Measurements from ENCODE around the gene DHRSX.
"Not testable (repeated sequence)": the region's sequence is repeated elsewhere in the genome, so short reads cannot be mapped to it uniquely, and the experiment has no call there.

The DHRSX gene

DNA sequence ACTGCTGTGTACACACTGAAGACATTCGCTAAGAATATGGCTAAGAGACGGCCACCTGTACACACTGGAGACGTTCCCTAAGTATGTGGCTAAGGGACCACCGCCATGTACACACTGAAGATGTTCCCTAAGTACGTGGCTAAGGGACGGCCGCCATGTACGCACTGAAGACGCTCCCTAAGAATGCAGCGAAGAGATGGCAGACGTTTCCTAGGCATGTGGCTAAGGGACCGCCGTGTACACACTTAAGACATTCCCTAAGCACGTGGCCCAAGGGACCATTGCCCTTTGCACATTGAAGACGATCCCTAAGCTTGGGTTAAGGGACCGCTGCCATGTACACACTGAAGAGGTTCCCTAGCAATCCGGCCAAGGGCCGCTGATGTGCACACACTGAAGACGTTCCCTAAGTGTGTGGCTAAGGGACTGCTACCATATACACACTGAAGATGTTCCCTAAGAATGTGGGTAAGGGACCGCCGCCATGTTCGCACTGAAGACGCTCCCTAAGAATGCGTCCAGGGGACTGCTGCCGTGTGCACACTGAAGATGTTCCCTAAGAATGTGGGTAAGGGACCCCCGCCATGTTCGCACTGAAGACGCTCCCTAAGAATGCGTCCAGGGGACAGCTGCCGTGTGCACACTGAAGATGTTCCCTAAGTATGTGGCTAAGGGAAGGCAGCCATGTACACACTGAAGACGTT is 36.7 kb downstream of the DHRSX start:
- peaks cover 8% of the 10 kb centered on the region; the same call in 1 of the 2 replicates for H3K36me3 ChIP-seq (ENCODE audit: control insufficient read depth, insufficient read depth, low read length)
- H3K27me3 ChIP-seq (ENCODE audit: control insufficient read depth, insufficient read depth, low read length), result no peaks in the 10 kb centered on the region
- peaks cover 2% of the 10 kb centered on the region; the same call in 1 of the 2 replicates for H3K4me1 ChIP-seq (ENCODE audit: control insufficient read depth, insufficient read depth, low read length)
- H3K4me3 ChIP-seq (ENCODE audit: low read length), result no peak overlapping the region
- no peaks in the 10 kb centered on the region for H3K9me3 ChIP-seq (ENCODE audit: control insufficient read depth, insufficient read depth, low read length)
- WGBS (ENCODE audit: insufficient coverage, insufficient read length), result no CpG with 5 or more reads among the region's 31 CpGs
- H3K27ac ChIP-seq (ENCODE audit: low read length), result no peak overlapping the region
- no peak for DNase-seq (ENCODE audit: low read depth, low spot score)

GRCh38 chrX:2463481-2463880 is 37.3 kb downstream of the DHRSX start:
- DNase-seq (ENCODE audit: low read depth, low spot score); H3K9me3 ChIP-seq (ENCODE audit: control insufficient read depth, insufficient read depth, low read length); H3K36me3 ChIP-seq (ENCODE audit: control insufficient read depth, insufficient read depth, low read length); H3K27ac ChIP-seq (ENCODE audit: low read length); H3K4me3 ChIP-seq (ENCODE audit: low read length); H3K27me3 ChIP-seq (ENCODE audit: control insufficient read depth, insufficient read depth, low read length); H3K4me1 ChIP-seq (ENCODE audit: control insufficient read depth, insufficient read depth, low read length): not testable (repeated sequence)
- no CpG with 5 or more reads among the region's 10 CpGs for WGBS (ENCODE audit: insufficient coverage, insufficient read length)

DNA sequence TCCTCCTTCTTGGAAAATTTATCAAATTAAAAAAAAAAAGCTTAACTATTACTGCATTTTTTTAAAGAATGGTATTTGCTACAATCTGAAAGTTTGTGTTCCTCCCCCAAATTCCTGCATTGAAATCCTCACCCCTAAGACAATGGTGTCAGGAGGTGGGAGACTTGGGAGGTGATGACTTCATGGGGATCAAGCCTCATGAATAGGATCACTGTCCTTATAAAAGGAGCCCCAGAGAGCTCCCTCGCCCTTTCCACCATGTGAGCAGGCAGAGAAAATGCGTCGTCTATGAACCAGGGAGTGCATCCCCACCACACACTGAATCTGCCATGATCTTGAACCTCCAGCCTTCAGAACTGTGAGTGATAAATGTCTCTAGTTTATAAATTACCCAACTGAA is 38.0 kb downstream of the DHRSX start:
- Histone ChIP-seq H3K4me1 (ENCODE audit: control insufficient read depth, insufficient read depth, low read length) (peaks cover 2% of the 10 kb centered on the region; the same call in 1 of the 2 replicates), H3K27me3 (ENCODE audit: control insufficient read depth, insufficient read depth, low read length) (no peaks in the 10 kb centered on the region), H3K9me3 (ENCODE audit: control insufficient read depth, insufficient read depth, low read length) (no peaks in the 10 kb centered on the region), H3K4me3 (ENCODE audit: low read length) (no peak overlapping the region), H3K27ac (ENCODE audit: low read length) (no peak overlapping the region), H3K36me3 (ENCODE audit: control insufficient read depth, insufficient read depth, low read length) (0 out of 2 replicates have a peak, but pooled peaks cover 4% of the 10 kb centered on the region)
- no CpG with 5 or more reads among the region's 3 CpGs for WGBS (ENCODE audit: insufficient coverage, insufficient read length)
- DNase-seq (ENCODE audit: low read depth, low spot score), result no peak

- Histone ChIP-seq H3K4me1 (ENCODE audit: control insufficient read depth, insufficient read depth, low read length) (peaks cover 2% of the 10 kb centered on the region; the same call in 1 of the 2 replicates), H3K27me3 (ENCODE audit: control insufficient read depth, insufficient read depth, low read length) (no peaks in the 10 kb centered on the region), H3K36me3 (ENCODE audit: control insufficient read depth, insufficient read depth, low read length) (0 out of 2 replicates have a peak, but pooled peaks cover 4% of the 10 kb centered on the region), H3K27ac (ENCODE audit: low read length) (no peak overlapping the region), H3K9me3 (ENCODE audit: control insufficient read depth, insufficient read depth, low read length) (no peaks in the 10 kb centered on the region), H3K4me3 (ENCODE audit: low read length) (no peak overlapping the region)
- WGBS (ENCODE audit: insufficient coverage, insufficient read length), result no CpG with 5 or more reads among the region's 5 CpGs
- no peak for DNase-seq (ENCODE audit: low read depth, low spot score)
These were observed 38.7 kb downstream of the DHRSX start for GRCh38 chrX:2462074-2462473.

GRCh38 chrX:2461711-2462016 is 39.1 kb downstream of the DHRSX start:
- WGBS (ENCODE audit: insufficient coverage, insufficient read length), result no CpG with 5 or more reads among the region's 8 CpGs
- H3K4me1 ChIP-seq (ENCODE audit: control insufficient read depth, insufficient read depth, low read length), result peaks cover 2% of the 10 kb centered on the region; the same call in 1 of the 2 replicates
- no peak for DNase-seq (ENCODE audit: low read depth, low spot score)
- H3K27ac ChIP-seq (ENCODE audit: low read length), result no peak overlapping the region
- H3K36me3 ChIP-seq (ENCODE audit: control insufficient read depth, insufficient read depth, low read length), result 0 out of 2 replicates have a peak, but pooled peaks cover 4% of the 10 kb centered on the region
- no peaks in the 10 kb centered on the region for H3K27me3 ChIP-seq (ENCODE audit: control insufficient read depth, insufficient read depth, low read length)
- H3K9me3 ChIP-seq (ENCODE audit: control insufficient read depth, insufficient read depth, low read length), result no peaks in the 10 kb centered on the region
- no peak overlapping the region for H3K4me3 ChIP-seq (ENCODE audit: low read length)

DNA sequence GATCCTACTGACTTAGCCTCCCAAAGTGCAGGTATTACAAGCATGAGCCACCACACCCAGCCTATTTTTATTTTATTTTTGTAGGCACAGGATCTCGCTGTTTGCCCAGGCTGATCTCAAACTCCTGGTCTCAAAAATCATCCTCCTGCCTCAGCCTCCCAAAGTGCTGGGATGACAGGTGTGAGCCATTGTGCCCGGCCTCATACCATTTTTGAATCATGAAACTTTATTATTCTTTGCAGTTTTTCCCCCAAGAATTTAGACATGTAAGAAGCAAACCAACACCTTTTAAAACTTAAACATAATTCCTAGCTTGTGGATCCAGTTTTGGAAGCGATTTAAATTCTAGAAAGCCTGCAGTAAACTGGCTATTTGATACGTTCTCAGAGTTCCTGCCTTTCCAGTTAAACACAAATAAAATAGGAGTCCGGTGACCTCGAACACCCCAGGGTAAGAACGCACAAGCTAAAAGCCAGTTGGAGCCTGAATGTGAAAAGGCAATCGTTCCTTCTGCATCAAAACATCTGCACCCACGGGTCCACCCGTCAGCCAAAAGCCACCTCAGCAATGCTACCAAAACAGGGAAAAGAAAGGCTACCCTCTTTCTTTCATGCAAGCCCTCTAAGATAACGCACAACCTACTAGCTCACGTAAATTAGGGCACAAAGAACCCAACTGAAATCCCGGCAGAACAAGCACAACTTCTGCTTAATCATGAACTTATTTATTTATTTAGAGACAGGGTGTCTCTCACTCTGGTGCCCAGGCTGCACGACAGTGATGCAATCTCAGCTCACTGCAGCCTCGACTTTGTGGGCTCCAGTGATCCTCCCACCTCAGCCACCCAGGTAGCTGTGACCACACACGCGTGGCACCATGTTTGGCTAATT is 39.7 kb downstream of the DHRSX start:
- H3K27me3 ChIP-seq (ENCODE audit: control insufficient read depth, insufficient read depth, low read length); H3K27ac ChIP-seq (ENCODE audit: low read length); H3K36me3 ChIP-seq (ENCODE audit: control insufficient read depth, insufficient read depth, low read length); H3K9me3 ChIP-seq (ENCODE audit: control insufficient read depth, insufficient read depth, low read length); DNase-seq (ENCODE audit: low read depth, low spot score); H3K4me1 ChIP-seq (ENCODE audit: control insufficient read depth, insufficient read depth, low read length); H3K4me3 ChIP-seq (ENCODE audit: low read length): not testable (repeated sequence)
- WGBS (ENCODE audit: insufficient coverage, insufficient read length), result no CpG with 5 or more reads among the region's 17 CpGs

GRCh38 chrX:2460048-2460447 is 40.7 kb downstream of the DHRSX start:
- not testable (repeated sequence) for H3K27ac ChIP-seq (ENCODE audit: low read length); H3K9me3 ChIP-seq (ENCODE audit: control insufficient read depth, insufficient read depth, low read length); H3K27me3 ChIP-seq (ENCODE audit: control insufficient read depth, insufficient read depth, low read length); H3K36me3 ChIP-seq (ENCODE audit: control insufficient read depth, insufficient read depth, low read length); DNase-seq (ENCODE audit: low read depth, low spot score); H3K4me3 ChIP-seq (ENCODE audit: low read length); H3K4me1 ChIP-seq (ENCODE audit: control insufficient read depth, insufficient read depth, low read length)
- WGBS (ENCODE audit: insufficient coverage, insufficient read length), result no CpG with 5 or more reads among the region's 10 CpGs

GRCh38 chrX:2458309-2458708 is 42.5 kb downstream of the DHRSX start:
- Histone ChIP-seq H3K36me3 (ENCODE audit: control insufficient read depth, insufficient read depth, low read length) (no peaks in the 10 kb centered on the region), H3K4me1 (ENCODE audit: control insufficient read depth, insufficient read depth, low read length) (peaks cover 2% of the 10 kb centered on the region; the same call in 1 of the 2 replicates), H3K27me3 (ENCODE audit: control insufficient read depth, insufficient read depth, low read length) (no peaks in the 10 kb centered on the region), H3K9me3 (ENCODE audit: control insufficient read depth, insufficient read depth, low read length) (no peaks in the 10 kb centered on the region), H3K4me3 (ENCODE audit: low read length) (no peak overlapping the region), H3K27ac (ENCODE audit: low read length) (no peak overlapping the region)
- WGBS (ENCODE audit: insufficient coverage, insufficient read length), result no CpG with 5 or more reads among the region's 6 CpGs
- DNase-seq (ENCODE audit: low read depth, low spot score), result no peak

DNA sequence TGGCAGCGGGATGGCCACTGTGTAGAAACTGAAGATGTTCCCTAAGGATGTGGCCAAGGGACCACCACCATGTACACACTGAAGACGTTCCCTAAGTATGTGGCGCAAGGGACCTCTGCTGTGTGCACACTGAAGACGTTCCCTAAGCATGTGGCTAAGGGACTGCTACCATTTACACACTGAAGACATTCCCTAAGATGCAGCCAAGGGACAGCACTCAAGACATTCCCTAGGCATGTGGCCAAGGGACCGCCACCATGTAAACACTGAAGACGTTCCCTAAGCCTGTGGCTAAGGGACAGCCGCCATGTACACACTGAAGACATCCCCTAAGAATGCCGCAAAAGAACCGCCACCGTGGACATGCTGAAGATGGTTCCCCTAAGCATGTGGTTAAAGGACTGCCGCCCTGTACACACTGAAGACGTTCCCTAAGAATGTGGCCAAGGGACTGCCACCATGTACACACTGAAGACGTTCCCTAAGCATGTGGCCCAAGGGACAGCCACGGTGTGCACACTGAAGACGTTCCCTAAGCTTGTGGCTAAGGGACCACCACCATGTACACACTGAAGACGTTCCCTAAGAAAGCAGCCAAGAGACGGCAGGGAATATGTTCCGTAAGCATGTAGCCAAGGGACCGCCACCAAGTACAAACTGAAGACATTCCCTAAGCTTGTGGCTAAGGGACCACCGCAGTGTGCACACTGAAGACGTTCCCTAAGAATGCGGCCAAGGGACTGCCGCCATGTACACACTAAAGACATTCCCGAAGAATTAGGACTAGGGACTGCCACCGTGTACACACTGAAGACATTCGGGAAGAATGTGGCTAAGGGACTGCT is 43.3 kb downstream of the DHRSX start:
- Histone ChIP-seq H3K27me3 (ENCODE audit: control insufficient read depth, insufficient read depth, low read length) (no peaks in the 10 kb centered on the region), H3K36me3 (ENCODE audit: control insufficient read depth, insufficient read depth, low read length) (no peaks in the 10 kb centered on the region; the same call in 1 of the 2 replicates), H3K9me3 (ENCODE audit: control insufficient read depth, insufficient read depth, low read length) (no peaks in the 10 kb centered on the region), H3K27ac (ENCODE audit: low read length) (no peak overlapping the region), H3K4me3 (ENCODE audit: low read length) (no peak overlapping the region), H3K4me1 (ENCODE audit: control insufficient read depth, insufficient read depth, low read length) (no peaks in the 10 kb centered on the region; the same call in 1 of the 2 replicates)
- DNase-seq (ENCODE audit: low read depth, low spot score), result no peak
- WGBS (ENCODE audit: insufficient coverage, insufficient read length), result no CpG with 5 or more reads among the region's 26 CpGs

DNA sequence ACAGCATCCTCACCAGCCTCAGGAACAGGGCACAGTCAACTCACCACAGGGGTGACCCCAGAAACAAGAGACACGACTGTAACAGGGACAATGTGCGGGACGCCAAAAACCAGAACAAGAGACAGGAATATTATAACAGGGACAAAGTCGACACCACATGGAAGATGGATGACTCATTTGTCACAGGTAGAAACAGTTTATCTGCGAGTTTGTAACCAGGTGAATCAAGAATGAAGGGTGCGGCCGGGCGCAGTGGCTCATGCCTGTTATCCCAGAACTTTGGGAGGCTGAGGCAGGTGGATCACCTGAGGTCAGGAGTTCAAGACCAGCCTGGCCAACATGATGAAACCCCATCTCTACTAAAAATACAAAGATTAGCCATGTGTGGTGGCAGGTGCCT is 44.7 kb downstream of the DHRSX start:
- not testable (repeated sequence) for H3K27me3 ChIP-seq (ENCODE audit: control insufficient read depth, insufficient read depth, low read length); H3K4me3 ChIP-seq (ENCODE audit: low read length); H3K9me3 ChIP-seq (ENCODE audit: control insufficient read depth, insufficient read depth, low read length); DNase-seq (ENCODE audit: low read depth, low spot score); H3K36me3 ChIP-seq (ENCODE audit: control insufficient read depth, insufficient read depth, low read length); H3K27ac ChIP-seq (ENCODE audit: low read length); H3K4me1 ChIP-seq (ENCODE audit: control insufficient read depth, insufficient read depth, low read length)
- no CpG with 5 or more reads among the region's 8 CpGs for WGBS (ENCODE audit: insufficient coverage, insufficient read length)

Data from iPS DF 6.9 (cell line).